IMR-90 (cell line): ENCODE data around the gene FARP1. TPM values are rescaled to one million over a fixed set of nuclear protein-coding genes. Genes with fewer than 3 reads are reported as not detected.

ENCODE experiments used
- ATAC-seq: fragments of 200-7000 bp; cut with Tn5 transposase; 2 replicates; pipeline ENCODE4 v1.9.1; 2020; ENCODE audit warnings: low read depth, mild to moderate bottlenecking, moderate library complexity
- BruUV-seq: library from RNA; stranded (reverse); fragments of 400-500 nt; replicated peaks from 2 replicates; lab custom pipeline; 2021; lab: Mats Ljungman, UMichigan
- CTCF ChIA-PET: fragments of 300-600 bp; formaldehyde crosslinking; extraction: SDS; loops from one replicate; lab custom pipeline; 2021; ENCODE audit warnings: antibody characterized with exemption; lab: Yijun Ruan, JAX
- POLR2A ChIA-PET: fragments of 300-600 bp; sonication (Branson Sonifier 250); formaldehyde crosslinking; loops from one replicate; lab custom pipeline; 2022; ENCODE audit warnings: antibody characterized with exemption; ENCODE audit not compliant: unreplicated experiment; lab: Charles Lee
- DNase-seq: peaks from one replicate; pipeline ENCODE4 v3.0.0; 2013
- H2AFZ ChIP-seq: replicated peaks from 2 replicates; pipeline ENCODE3; 2013; ENCODE audit warnings: low read length, mild to moderate bottlenecking; ENCODE audit not compliant: poor library complexity
- H2AK5ac ChIP-seq: 2 replicates; pipeline ENCODE4 v1.6.1; 2013; ENCODE audit warnings: low read depth, low read length, inconsistent platforms
- H2AK9ac ChIP-seq: replicated peaks from 2 replicates; pipeline ENCODE3; 2013; ENCODE audit warnings: mild to moderate bottlenecking, low read depth, low read length, moderate library complexity; ENCODE audit not compliant: poor library complexity
- H2BK120ac ChIP-seq: 2 replicates; pipeline ENCODE4 v1.6.1; 2013; ENCODE audit warnings: low read depth, low read length, inconsistent platforms
- H2BK15ac ChIP-seq: 3 replicates; pipeline ENCODE4 v1.6.1; 2013; ENCODE audit warnings: low read depth, low read length, inconsistent platforms
- H2BK20ac ChIP-seq: 2 replicates; pipeline ENCODE4 v1.6.1; 2013; ENCODE audit warnings: low read depth, mild to moderate bottlenecking, inconsistent platforms, low read length, moderate library complexity
- H2BK5ac ChIP-seq: 2 replicates; pipeline ENCODE4 v1.6.1; 2013; ENCODE audit warnings: mild to moderate bottlenecking, low read depth, low read length, inconsistent platforms; ENCODE audit not compliant: poor library complexity, severe bottlenecking
- H3K14ac ChIP-seq: replicated peaks from 2 replicates; pipeline ENCODE4 v1.6.1; 2013; ENCODE audit warnings: low read depth, low read length, inconsistent platforms
- H3K18ac ChIP-seq: 2 replicates; pipeline ENCODE4 v1.6.1; 2013; ENCODE audit warnings: low read depth, low read length, control low read depth
- H3K23ac ChIP-seq: 2 replicates; pipeline ENCODE4 v1.6.1; 2013; ENCODE audit warnings: low read depth, low read length, inconsistent platforms
- H3K27ac ChIP-seq: 2 replicates; pipeline ENCODE4 v1.5.1; 2013; ENCODE audit warnings: mild to moderate bottlenecking, control low read depth, low read length; ENCODE audit not compliant: insufficient read depth
- H3K27me3 ChIP-seq: 2 replicates; pipeline ENCODE4 v1.6.1; 2013; ENCODE audit warnings: low read length; ENCODE audit not compliant: control insufficient read depth, insufficient read depth
- H3K36me3 ChIP-seq: 2 replicates; pipeline ENCODE4 v1.6.1; 2013; ENCODE audit warnings: low read length, mixed read lengths; ENCODE audit not compliant: control insufficient read depth, insufficient read depth
- H3K4ac ChIP-seq: 2 replicates; pipeline ENCODE4 v1.6.1; 2013; ENCODE audit warnings: low read depth, low read length, inconsistent platforms
- H3K4me1 ChIP-seq: 2 replicates; pipeline ENCODE4 v1.6.1; 2013; ENCODE audit warnings: low read length, mixed read lengths; ENCODE audit not compliant: control insufficient read depth, insufficient read depth
- H3K4me2 ChIP-seq: 2 replicates; pipeline ENCODE4 v1.6.1; 2013; ENCODE audit warnings: low read depth, mild to moderate bottlenecking, control low read depth, low read length, moderate library complexity
- H3K4me3 ChIP-seq: 2 replicates; pipeline ENCODE4 v1.5.1; 2013; ENCODE audit warnings: low read depth, mild to moderate bottlenecking, control low read depth, low read length, moderate library complexity; ENCODE audit not compliant: insufficient read depth
- H3K56ac ChIP-seq: 2 replicates; pipeline ENCODE4 v1.6.1; 2013; ENCODE audit warnings: low read length, inconsistent platforms; ENCODE audit not compliant: insufficient read depth; ENCODE audit errors: extremely low read depth
- H3K79me1 ChIP-seq, 2 experiments: 2 replicates each; pipeline ENCODE4 v1.6.1; 2013; ENCODE audit warnings: low read length in 2 of 2, inconsistent platforms in 1 of 2, low read depth in 1 of 2
- H3K9ac ChIP-seq: 2 replicates; pipeline ENCODE4 v1.6.1; 2013; ENCODE audit warnings: low read depth, low read length, control low read depth
- H3K9me1 ChIP-seq: 2 replicates; pipeline ENCODE4 v1.6.1; 2013; ENCODE audit warnings: low read length, inconsistent platforms; ENCODE audit not compliant: insufficient read depth
- H3K9me3 ChIP-seq: 2 replicates; pipeline ENCODE4 v1.6.1; 2013; ENCODE audit warnings: low read length; ENCODE audit not compliant: control insufficient read depth, insufficient read depth
- H4K20me1 ChIP-seq: 2 replicates; pipeline ENCODE4 v1.6.1; 2013; ENCODE audit warnings: low read length, inconsistent platforms; ENCODE audit not compliant: insufficient read depth
- H4K5ac ChIP-seq: 2 replicates; pipeline ENCODE4 v1.6.1; 2013; ENCODE audit warnings: mild to moderate bottlenecking, low read depth, low read length, control low read depth
- H4K8ac ChIP-seq, 2 experiments: 2 replicates each; pipeline ENCODE4 v1.6.1; 2013; ENCODE audit warnings: low read depth in 2 of 2, low read length in 2 of 2, control low read depth in 1 of 2, inconsistent platforms in 1 of 2
- H4K91ac ChIP-seq: 2 replicates; pipeline ENCODE4 v1.6.1; 2013; ENCODE audit warnings: low read depth, low read length, inconsistent platforms; ENCODE audit not compliant: insufficient read depth
- CEBPB ChIP-seq: IDR thresholded peaks from 2 replicates; pipeline ENCODE4 v1.6.1; 2012; ENCODE audit warnings: low read depth, low read length, improper control_type of control experiment
- RAD21 ChIP-seq: IDR thresholded peaks from 2 replicates; pipeline ENCODE4 v1.6.1; 2012; ENCODE audit warnings: low read length, improper control_type of control experiment
- WGBS, 2 experiments: methylation state at CpG; one replicate each; pipeline versions ENCODE4 v1.1.5 to v1.1.7; 2013; ENCODE audit warnings: missing lambda C conversion rate in 2 of 2; ENCODE audit not compliant: insufficient read length in 1 of 2; ENCODE audit errors: extremely low coverage in 2 of 2; 5-methylcytosine and 5-hydroxymethylcytosine counted together
- dilution Hi-C: fragments of 300-500 bp; cut with HindIII; formaldehyde crosslinking; loops from one replicate; pipeline ENCODE4 v1.14.3; 2018; ENCODE audit warnings: low sequenced_read_pairs; ENCODE audit not compliant: unreplicated experiment
- in situ Hi-C: fragments of 300-500 bp; cut with MboI; formaldehyde crosslinking; loops from 3 replicates; pipeline ENCODE4 v1.14.3; 2019; ENCODE audit warnings: low sequenced_read_pairs, inconsistent platforms, mixed read lengths
- intact Hi-C: fragments of 100-400 bp; cut with micrococcal nuclease; formaldehyde crosslinking; loops from 2 replicates; pipeline ENCODE4 v1.10.0; 2022
- polyA plus RNA-seq, 3 experiments: library from polyadenylated mRNA; depleted of rRNA; stranded (reverse); fragments of >200 nt; gene quantifications; 2 replicates each; pipeline ENCODE4 v1.2.3, GENCODE V29; 2012; ENCODE audit warnings: low replicate concordance in 1 of 3
- total RNA-seq: library from RNA; depleted of rRNA; stranded (reverse); fragments of >200 nt; gene quantifications from 2 replicates; pipeline ENCODE4 v1.2.3, GENCODE V29; 2012

Gene FARP1
- total and polyA plus RNA-seq, 2 of the 4 experiments (the other 2 are of a cell fraction), result 39.6 to 57.0 TPM

- dilution Hi-C loops, result no loop called here
Measured at GRCh38 chr13:98338310-98338709, 195.4 kb downstream of the FARP1 start.

More at GRCh38 chr13:98338310-98338709, 195.4 kb downstream of the FARP1 start:
- ChIA-PET CTCF (interaction anchor here (0.6 kb wide), 1 partner anchor 48 kb away, joined by 3 read pairs; no protein-coding TSS in a partner anchor), POLR2A (no interaction called here)
- BruUV-seq, result no TSS peak
- Histone ChIP-seq H2BK20ac (no peak overlapping the region), H2AK5ac (no peak overlapping the region), H3K4me1 (peaks cover 4% of the 10 kb centered on the region; the same call in 1 of the 2 replicates), H3K56ac (no peak overlapping the region), H3K27me3 (no peaks in the 10 kb centered on the region), H2BK120ac (no peak overlapping the region), H3K4ac (no peak overlapping the region), H3K14ac (no peak overlapping the region), H3K9me3 (no peaks in the 10 kb centered on the region), H3K4me3 (no peak overlapping the region), H3K4me2 (no peak overlapping the region), H4K8ac (no peak overlapping the region), H2BK5ac (no peak overlapping the region), H3K23ac (no peak overlapping the region), H3K36me3 (peaks cover 9% of the 10 kb centered on the region), H3K18ac (no peak overlapping the region), H3K27ac (no peak overlapping the region), H3K9ac (no peak overlapping the region), H2AFZ (no peak overlapping the region), H3K9me1 (peaks cover 22% of the 10 kb centered on the region), H2BK15ac (no peak overlapping the region), H4K20me1 (peaks cover 24% of the 10 kb centered on the region), H4K5ac (no peak overlapping the region), H4K91ac (no peak overlapping the region), H3K79me1 (peaks cover 64 to 87% of the 10 kb centered on the region in 2 experiments), H2AK9ac (no peak overlapping the region)
- no CpG with 5 or more reads among the region's 5 CpGs for WGBS, 2 experiments
- DNase-seq (no peak), ATAC-seq (no peak)
- intact Hi-C loops (no loop called here), in situ Hi-C loops (no loop called here)
- TF ChIP-seq RAD21 (no peak), CEBPB (0 out of 2 replicates have a peak, but pooled peaks have one; percentile 45)
